Uterus (tissue), 4 donors: ENCODE measurements around the gene DOCK3. TPM values are rescaled to one million over a fixed set of nuclear protein-coding genes. Genes with fewer than 3 reads are reported as not detected.

Experiments used
- DNase-seq, 2 donors: peaks; one replicate each; pipeline ENCODE4 v3.0.0-alpha.2; 2019 to 2020
- H3K27ac ChIP-seq, 2 donors: fragments of 200-600 bp; sonication (generic); 1 replicate in 1 of 2; 2 replicates in 1 of 2; pipeline ENCODE4 v1.5.1; 2016 to 2018
- H3K27me3 ChIP-seq, 2 donors: fragments of 200-600 bp; sonication (generic); one replicate each; pipeline ENCODE4 v1.5.1; 2018 to 2019; ENCODE audit warnings: control low read depth in 1 of 2
- H3K36me3 ChIP-seq, 2 donors: fragments of 200-600 bp; sonication (generic); one replicate each; pipeline ENCODE4 v1.5.1; 2019; ENCODE audit warnings: control low read depth in 1 of 2
- H3K4me1 ChIP-seq, 2 donors: fragments of 200-600 bp; sonication (generic); one replicate each; pipeline ENCODE4 v1.5.1; 2018 to 2019; ENCODE audit warnings: control low read depth in 1 of 2
- H3K4me3 ChIP-seq, 2 donors: fragments of 200-600 bp; sonication (generic); 1 replicate in 1 of 2; 2 replicates in 1 of 2; pipeline ENCODE4 v1.5.1; 2018 to 2019; ENCODE audit warnings: mild to moderate bottlenecking in 1 of 2
- H3K9me3 ChIP-seq, 2 donors: fragments of 200-600 bp; sonication (generic); one replicate each; pipeline ENCODE4 v1.5.1; 2019; ENCODE audit warnings: control low read depth in 1 of 2
- CTCF ChIP-seq, 4 experiments: fragments of 200-600 bp in 2 of 4; fragments of 450-650 bp in 2 of 4; sonication (generic) in 2 of 4; IDR thresholded peaks; one replicate each; pipeline ENCODE4 v1.5.1; 2016 to 2019; ENCODE audit warnings: antibody characterized with exemption in 4 of 4, mild to moderate bottlenecking in 2 of 4, moderate library complexity in 1 of 4
- POLR2A ChIP-seq, 2 donors: fragments of 450-650 bp; IDR thresholded peaks; one replicate each; pipeline ENCODE4 v1.6.1; 2016; ENCODE audit warnings: antibody characterized with exemption in 2 of 2, mild to moderate bottlenecking in 1 of 2, moderate library complexity in 1 of 2
- intact Hi-C: fragments of 100-400 bp; cut with DNase I; formaldehyde crosslinking; loops from one replicate; pipeline ENCODE4 v1.15.1; 2023; ENCODE audit warnings: low total_unique reads
- total RNA-seq, 4 donors: library from RNA; depleted of rRNA in 3 of 4; stranded (reverse); fragments of >200 nt in 3 of 4; gene quantifications; one replicate each; pipeline versions ENCODE4 v1.1.0 to v1.2.4, GENCODE V29; 2014 to 2023
- donor health status: DM: yes; HTN: yes; CAD: no.

Gene DOCK3
- 1 to 10 TPM in 1 of 4 donors, under 1 TPM in 3; under 0.01 to 1.6 (median 0.46) TPM for total RNA-seq

GRCh38 chr3:50674349-50675178 lies at the start of gene DOCK3:
Gene DOCK3, plus strand, starts transcription at chr3:50674927. Its CDS starts 337 bp downstream, at chr3:50675264.
- intact Hi-C loops = no loop called here
- TF ChIP-seq POLR2A (IDR thresholded peaks at IDR 0.05) (no peak), CTCF (IDR thresholded peaks at IDR 0.05) (no peak)
- Histone ChIP-seq H3K27me3 (peaks cover 9 to 39% of the 10 kb centered on the region in 2 donors), H3K4me3 (peak within 1 kb of the TSS in 1 of 2 donors; percentile 36), H3K9me3 (no peaks in the 10 kb centered on the region), H3K4me1 (peaks cover 0 to 5% of the 10 kb centered on the region in 2 donors), H3K36me3 (no peaks in the 10 kb centered on the region), H3K27ac (no peak within 1 kb of the TSS)
- DNase-seq = peak in 1 of 2 donors; percentile 61

GRCh38 chr3:50625231-50626182 lies 49.2 kb upstream of the DOCK3 start:
- H3K9me3 ChIP-seq = no peaks in the 10 kb centered on the region
- intact Hi-C loops = no loop called here
- H3K27ac ChIP-seq = no peak overlapping the region
- DNase-seq = no peak
- H3K36me3 ChIP-seq = no peaks in the 10 kb centered on the region
- no peaks in the 10 kb centered on the region for H3K27me3 ChIP-seq
- H3K4me1 ChIP-seq = peaks cover 0 to 5% of the 10 kb centered on the region in 2 donors
- no peak overlapping the region for H3K4me3 ChIP-seq
- TF ChIP-seq CTCF (IDR thresholded peaks at IDR 0.05) = no peak
- no peak for TF ChIP-seq POLR2A (IDR thresholded peaks at IDR 0.05)

GRCh38 chr3:50626401-50626800 lies 48.3 kb upstream of the DOCK3 start:
- Histone ChIP-seq H3K36me3 (no peaks in the 10 kb centered on the region), H3K4me1 (peaks cover 0 to 5% of the 10 kb centered on the region in 2 donors), H3K27ac (no peak overlapping the region), H3K9me3 (no peaks in the 10 kb centered on the region), H3K4me3 (no peak overlapping the region), H3K27me3 (no peaks in the 10 kb centered on the region)
- DNase-seq = no peak
- TF ChIP-seq POLR2A (IDR thresholded peaks at IDR 0.05) (no peak), CTCF (IDR thresholded peaks at IDR 0.05) (no peak)
- intact Hi-C loops = no loop called here

- TF ChIP-seq POLR2A (IDR thresholded peaks at IDR 0.05) = no peak
- no peak for TF ChIP-seq CTCF (IDR thresholded peaks at IDR 0.05)
- intact Hi-C loops = no loop called here
- DNase-seq = no peak
- no peaks in the 10 kb centered on the region for H3K9me3 ChIP-seq
- no peaks in the 10 kb centered on the region for H3K36me3 ChIP-seq
- peaks cover 0 to 5% of the 10 kb centered on the region in 2 donors for H3K4me1 ChIP-seq
- no peaks in the 10 kb centered on the region for H3K27me3 ChIP-seq
- H3K4me3 ChIP-seq = no peak overlapping the region
- H3K27ac ChIP-seq = no peak overlapping the region
Observed at GRCh38 chr3:50627407-50628051, 47.2 kb upstream of the DOCK3 start.
